GM19324 (cell line): Measurements from ENCODE around the gene B4GALT5.

Source experiments
- ATAC-seq: cut with Tn5 transposase; IDR thresholded peaks from one replicate; pipeline ENCODE4 v1.9.1; 2021; ENCODE audit warnings: mild to moderate bottlenecking, moderate library complexity; ENCODE audit not compliant: unreplicated experiment, low FRiP score

B4GALT5 gene

DNA sequence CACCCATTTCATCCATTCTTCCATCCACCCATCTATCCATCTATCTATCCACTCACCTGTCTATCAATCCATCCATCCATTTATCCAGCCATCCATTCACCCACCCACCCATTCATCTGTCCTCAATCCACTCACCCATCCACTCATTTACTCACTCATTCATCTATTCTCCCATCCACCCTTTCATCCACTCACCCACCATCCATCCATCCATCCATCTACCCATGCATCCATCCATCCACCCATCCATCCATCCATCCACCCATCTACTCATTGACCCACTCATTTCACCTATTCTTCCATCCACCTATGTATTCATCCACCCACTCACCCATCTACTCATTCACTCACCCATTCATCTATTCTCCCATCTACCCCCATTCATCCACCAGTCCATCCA lies 121.6 kb downstream of the B4GALT5 start:
- ATAC-seq = no peak

DNA sequence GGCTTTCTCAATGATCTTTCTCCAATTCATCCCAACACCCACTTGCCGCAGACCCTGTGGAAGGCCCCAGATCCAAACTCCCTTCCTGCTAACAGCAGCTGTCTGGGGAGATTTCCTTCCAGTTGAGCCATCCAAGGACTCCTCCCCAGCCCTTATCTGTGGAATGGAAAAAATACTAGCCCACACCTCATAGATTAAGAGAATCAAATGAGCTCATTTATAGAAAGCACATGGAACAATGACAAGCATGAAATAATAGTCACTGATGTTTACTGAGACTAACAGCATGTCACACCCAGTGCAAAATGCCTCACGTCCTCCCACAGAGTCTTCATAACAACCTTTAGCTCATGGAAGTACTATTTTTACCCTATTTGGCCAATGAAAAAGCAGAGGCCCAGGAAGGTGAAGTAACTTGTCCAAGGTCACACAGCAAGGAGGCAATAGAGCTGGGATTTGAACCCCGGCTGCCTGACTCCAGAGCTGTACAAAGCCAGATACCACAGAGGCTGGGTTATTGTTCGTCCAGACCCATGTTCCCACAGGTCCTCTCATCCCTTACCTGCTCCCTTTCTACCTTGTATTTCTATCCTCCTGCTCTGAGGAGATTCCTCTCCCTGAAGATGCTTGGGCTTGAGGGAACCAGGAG lies 122.3 kb downstream of the B4GALT5 start:
- no peak for ATAC-seq

DNA sequence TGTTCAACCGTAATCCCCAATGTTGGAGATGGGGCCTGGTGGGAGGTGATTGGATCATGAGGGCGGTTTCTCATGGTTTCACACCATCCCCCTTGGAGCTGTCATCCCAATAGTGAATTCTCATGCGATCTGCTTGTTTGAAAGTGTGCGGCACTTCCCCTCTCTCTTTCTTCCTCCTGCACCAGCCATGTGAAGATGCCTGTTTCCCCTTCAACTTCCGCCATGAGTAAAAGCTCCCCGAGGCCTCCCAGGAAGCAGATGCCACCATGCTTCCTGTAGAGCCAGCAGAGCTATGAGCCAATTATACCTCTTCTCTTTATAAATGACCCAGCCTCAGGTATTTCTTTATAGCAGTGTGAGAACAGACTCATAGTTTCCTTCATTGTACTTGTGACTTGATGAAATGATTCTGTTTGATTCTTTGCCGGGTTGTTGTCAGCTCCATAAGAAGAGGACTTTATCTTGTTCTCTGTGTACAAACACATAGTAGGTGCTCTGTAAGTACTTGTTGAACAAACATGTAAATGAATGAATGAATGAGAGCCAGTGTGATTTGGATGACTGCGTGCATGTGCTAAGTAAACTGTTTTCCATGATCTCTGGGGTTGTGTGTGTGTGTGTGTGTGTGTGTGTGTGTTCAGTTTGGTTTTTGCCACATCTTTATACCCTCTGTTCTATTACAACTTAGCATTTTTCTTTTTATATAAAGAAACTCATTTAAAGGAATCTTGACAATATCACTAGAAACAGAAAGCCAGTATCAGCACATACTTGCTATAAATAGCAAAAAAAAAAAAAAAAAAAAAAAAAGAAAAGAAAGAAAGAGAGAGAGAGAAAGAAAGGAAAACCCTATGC lies 123.3 kb downstream of the B4GALT5 start:
- ATAC-seq = no peak

DNA sequence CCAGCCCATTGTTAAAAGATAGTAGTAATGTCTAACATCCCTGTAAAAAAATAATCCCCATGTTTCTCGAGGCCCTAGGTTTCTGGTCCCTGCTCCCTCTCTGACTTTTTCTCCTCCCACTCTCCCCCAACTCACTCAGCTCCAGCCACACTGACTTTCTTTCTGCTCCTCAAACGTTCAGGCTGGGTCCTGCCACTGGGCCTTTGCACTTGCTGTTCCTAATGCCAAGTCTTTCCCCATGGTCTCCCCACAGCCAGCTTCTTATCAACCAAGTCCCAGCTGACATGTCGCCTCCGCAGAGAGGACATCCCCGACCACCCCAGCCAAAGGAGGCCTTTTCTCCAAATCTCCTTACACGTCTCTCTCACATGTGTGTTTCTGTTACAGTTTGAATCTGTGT lies 123.9 kb downstream of the B4GALT5 start:
- ATAC-seq = no peak

DNA sequence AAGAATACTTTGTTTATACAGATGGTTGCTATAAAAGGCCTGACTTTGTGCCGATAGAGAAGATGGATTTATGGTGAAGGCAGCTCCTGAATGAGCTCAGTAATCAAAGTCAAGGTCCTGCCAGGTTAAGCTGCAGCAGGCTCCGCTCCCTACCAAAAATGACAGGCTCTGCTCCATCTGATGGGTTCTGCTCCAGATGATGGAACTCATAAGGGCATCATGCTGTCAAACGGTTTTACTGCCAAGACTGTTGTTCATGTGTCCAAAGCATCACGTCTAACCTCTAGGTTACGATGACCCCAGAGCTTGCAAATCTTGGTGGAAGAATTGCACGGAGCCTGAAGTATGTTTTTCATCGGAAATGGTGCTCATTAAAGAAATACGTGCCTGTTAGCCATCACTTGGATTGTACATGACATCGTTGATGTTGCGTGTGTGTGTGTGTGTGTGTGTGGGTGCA lies 126.5 kb downstream of the B4GALT5 start:
- no peak for ATAC-seq

DNA sequence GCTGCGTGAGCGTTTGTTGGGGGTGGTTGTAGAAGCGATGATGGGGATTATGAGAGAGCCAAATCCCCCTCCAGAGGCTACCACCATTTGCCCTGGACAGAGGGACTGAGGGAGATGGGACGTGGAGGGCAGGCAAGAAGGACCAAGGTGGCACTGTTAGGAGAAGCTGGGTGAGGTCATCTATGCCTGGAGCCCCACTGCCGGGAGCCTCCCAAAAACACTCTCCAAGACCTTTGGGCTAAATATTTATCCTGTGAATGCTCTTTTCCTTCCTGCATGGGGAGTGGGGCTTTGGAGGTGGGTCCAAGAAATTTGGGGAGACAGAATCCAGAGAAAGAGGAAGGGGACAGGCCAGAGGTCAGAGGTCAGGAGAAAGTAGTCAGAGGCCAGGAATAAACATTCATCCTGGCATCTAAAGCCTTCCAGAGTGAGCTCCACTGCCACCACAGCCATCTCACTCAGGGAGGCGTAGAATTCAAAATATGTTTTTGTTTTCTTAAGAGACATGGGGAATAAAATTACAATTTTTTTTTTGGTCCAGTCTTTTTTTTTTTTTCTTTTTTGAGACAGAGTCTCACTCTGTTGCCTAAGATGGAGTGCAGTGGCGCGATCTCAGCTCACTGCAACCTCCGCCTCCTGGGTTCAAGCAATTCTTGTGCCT lies 128.0 kb downstream of the B4GALT5 start:
- no peak for ATAC-seq

DNA sequence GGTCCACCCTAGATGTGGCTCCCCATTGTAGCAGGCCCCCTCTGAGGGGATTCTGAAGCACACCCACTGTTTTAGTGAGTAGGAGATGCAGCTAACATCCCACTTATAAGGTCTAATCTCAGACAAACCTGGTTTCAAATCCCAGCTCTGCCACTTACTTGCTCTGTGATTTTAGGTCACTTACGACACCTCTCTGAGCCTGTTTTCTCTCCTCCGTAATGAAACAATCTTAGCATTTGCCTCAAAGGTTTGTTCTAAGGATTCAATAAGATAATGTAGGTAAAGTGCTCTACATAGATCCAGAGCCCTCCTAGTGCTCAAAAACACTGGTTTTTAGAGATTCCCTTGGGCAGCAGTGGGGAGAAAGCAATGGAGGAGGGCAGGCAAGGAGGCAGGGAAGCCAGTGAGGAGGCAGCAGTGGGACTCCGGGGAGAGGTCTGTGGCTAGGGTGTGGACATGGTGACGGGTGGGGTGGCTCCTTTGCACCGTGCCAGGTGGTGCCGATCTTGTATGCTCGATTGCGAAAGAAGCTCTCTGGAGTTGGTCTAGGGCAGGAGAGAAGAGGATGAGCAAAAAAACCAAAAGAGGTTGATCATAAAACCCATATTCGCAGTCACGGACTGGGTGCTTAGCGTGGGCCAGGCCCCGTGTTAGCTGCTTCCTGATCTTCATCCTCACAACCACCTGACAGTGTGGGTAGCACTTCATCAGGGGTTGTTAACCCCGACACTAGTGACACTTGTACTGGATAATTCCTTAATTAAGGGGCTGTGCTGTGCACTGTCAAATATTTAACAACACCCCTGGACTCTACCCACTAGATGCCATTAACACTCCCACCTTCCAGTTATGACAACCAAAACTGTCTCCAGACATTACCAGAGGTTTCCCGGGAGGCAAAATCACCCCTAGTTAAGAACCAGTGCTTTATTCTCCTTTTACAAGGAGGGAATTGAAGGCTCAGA lies 129.0 kb downstream of the B4GALT5 start:
- ATAC-seq = no peak

DNA sequence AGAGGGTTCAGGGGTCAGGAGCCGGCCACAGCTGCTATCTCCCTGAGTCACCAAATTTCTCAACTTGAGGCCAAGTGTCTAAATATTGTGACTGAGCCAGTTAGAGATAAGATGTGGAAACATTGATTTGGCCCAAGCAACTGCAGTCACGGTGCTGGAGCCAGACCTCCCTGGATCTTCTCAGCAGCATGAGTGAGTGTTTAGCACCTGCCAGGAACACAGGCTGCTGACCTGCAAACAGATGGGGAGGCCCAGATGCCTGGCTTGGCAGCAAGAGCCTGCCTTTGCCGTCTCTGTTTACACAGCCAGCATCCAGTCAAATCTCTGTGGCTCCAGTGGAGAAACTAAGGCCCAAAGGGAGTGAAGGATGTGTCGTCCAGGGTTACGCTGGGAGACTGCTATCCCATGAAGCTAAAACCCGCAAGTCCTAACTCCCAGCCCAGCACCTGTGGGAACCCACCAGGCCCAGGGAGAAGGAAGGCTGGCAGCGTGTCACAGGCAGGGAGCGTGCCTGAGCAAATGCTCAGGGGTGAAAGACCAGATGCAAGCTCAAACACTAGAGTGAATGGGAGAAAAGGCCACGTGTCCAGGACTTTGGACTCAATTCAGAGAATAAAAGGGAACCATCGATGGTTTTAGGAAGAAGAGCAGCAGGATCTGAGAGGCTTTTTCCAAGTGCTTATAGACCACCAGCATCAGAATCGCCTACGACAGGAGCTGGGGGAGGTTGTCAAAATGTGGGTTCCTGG lies 129.8 kb downstream of the B4GALT5 start:
- no peak for ATAC-seq

DNA sequence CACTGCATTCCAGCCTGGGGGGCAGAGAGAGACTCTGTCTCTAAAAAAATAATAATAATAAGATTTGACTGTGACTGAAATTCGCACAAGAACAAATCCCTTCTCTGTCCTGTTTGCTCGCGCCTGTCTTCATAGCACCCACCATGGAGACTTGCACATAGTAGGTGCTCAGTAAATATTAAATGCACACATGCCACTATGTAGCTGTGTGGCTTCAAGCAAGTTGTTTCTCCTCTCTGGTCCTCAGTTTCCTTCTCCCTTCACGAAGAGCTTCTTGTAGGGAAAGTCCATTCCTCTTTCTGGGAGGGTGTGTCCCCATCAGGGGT lies 130.4 kb downstream of the B4GALT5 start:
- no peak for ATAC-seq
